ENCODE measurements around the gene OPHN1.
"Not testable (repeated sequence)": the region's sequence is repeated elsewhere in the genome, so short reads cannot be mapped to it uniquely, and the experiment has no call there.

OPHN1 gene

GRCh38 chrX:68090266-68090665 is 343.0 kb downstream of the OPHN1 start:
- peaks cover 14% of the 10 kb centered on the region for H3K9me3 ChIP-seq (ENCODE audit: control insufficient read depth, low read depth, low read length)
- H3K4me3 ChIP-seq (ENCODE audit: low read length) = no peak overlapping the region
- no peak overlapping the region for H3K27ac ChIP-seq (ENCODE audit: low read length)
- no peaks in the 10 kb centered on the region for H3K36me3 ChIP-seq (ENCODE audit: control insufficient read depth, low read depth, low read length)
- H3K9ac ChIP-seq (ENCODE audit: low read length) = no peak overlapping the region
- H3K4me1 ChIP-seq (ENCODE audit: control insufficient read depth, low read depth, low read length) = no peaks in the 10 kb centered on the region
- no peaks in the 10 kb centered on the region for H3K27me3 ChIP-seq (ENCODE audit: control insufficient read depth, insufficient read depth, low read length)

- Histone ChIP-seq H3K36me3 (ENCODE audit: control insufficient read depth, low read depth, low read length) (no peaks in the 10 kb centered on the region), H3K9ac (ENCODE audit: low read length) (no peak overlapping the region), H3K4me3 (ENCODE audit: low read length) (no peak overlapping the region), H3K9me3 (ENCODE audit: control insufficient read depth, low read depth, low read length) (peaks cover 14% of the 10 kb centered on the region), H3K4me1 (ENCODE audit: control insufficient read depth, low read depth, low read length) (no peaks in the 10 kb centered on the region), H3K27me3 (ENCODE audit: control insufficient read depth, insufficient read depth, low read length) (no peaks in the 10 kb centered on the region), H3K27ac (ENCODE audit: low read length) (no peak overlapping the region)
Measured at GRCh38 chrX:68087526-68087925, 345.8 kb downstream of the OPHN1 start.

- no peaks in the 10 kb centered on the region for H3K36me3 ChIP-seq (ENCODE audit: control insufficient read depth, low read depth, low read length)
- peaks cover 13% of the 10 kb centered on the region for H3K9me3 ChIP-seq (ENCODE audit: control insufficient read depth, low read depth, low read length)
- no peak overlapping the region for H3K4me3 ChIP-seq (ENCODE audit: low read length)
- no peaks in the 10 kb centered on the region for H3K4me1 ChIP-seq (ENCODE audit: control insufficient read depth, low read depth, low read length)
- no peak overlapping the region for H3K9ac ChIP-seq (ENCODE audit: low read length)
- no peak overlapping the region for H3K27ac ChIP-seq (ENCODE audit: low read length)
- H3K27me3 ChIP-seq (ENCODE audit: control insufficient read depth, insufficient read depth, low read length) = no peaks in the 10 kb centered on the region
Measured at GRCh38 chrX:68086709-68087108, 346.6 kb downstream of the OPHN1 start.

- Histone ChIP-seq H3K9me3 (ENCODE audit: control insufficient read depth, low read depth, low read length) (peaks cover 5% of the 10 kb centered on the region), H3K27ac (ENCODE audit: low read length) (no peak overlapping the region), H3K4me3 (ENCODE audit: low read length) (no peak overlapping the region), H3K36me3 (ENCODE audit: control insufficient read depth, low read depth, low read length) (no peaks in the 10 kb centered on the region), H3K9ac (ENCODE audit: low read length) (no peak overlapping the region), H3K27me3 (ENCODE audit: control insufficient read depth, insufficient read depth, low read length) (no peaks in the 10 kb centered on the region), H3K4me1 (ENCODE audit: control insufficient read depth, low read depth, low read length) (no peaks in the 10 kb centered on the region)
Measured at GRCh38 chrX:68084765-68085164, 348.5 kb downstream of the OPHN1 start.

- H3K36me3 ChIP-seq (ENCODE audit: control insufficient read depth, low read depth, low read length) = no peaks in the 10 kb centered on the region
- H3K27ac ChIP-seq (ENCODE audit: low read length) = no peak overlapping the region
Measured at GRCh38 chrX:68083510-68083909, 349.8 kb downstream of the OPHN1 start.

GRCh38 chrX:68079961-68080360 is 353.3 kb downstream of the OPHN1 start:
- Histone ChIP-seq H3K4me3 (ENCODE audit: low read length) (no peak overlapping the region), H3K36me3 (ENCODE audit: control insufficient read depth, low read depth, low read length) (no peaks in the 10 kb centered on the region), H3K9me3 (ENCODE audit: control insufficient read depth, low read depth, low read length) (peaks cover 5% of the 10 kb centered on the region), H3K27ac (ENCODE audit: low read length) (no peak overlapping the region), H3K9ac (ENCODE audit: low read length) (no peak overlapping the region), H3K4me1 (ENCODE audit: control insufficient read depth, low read depth, low read length) (no peaks in the 10 kb centered on the region), H3K27me3 (ENCODE audit: control insufficient read depth, insufficient read depth, low read length) (no peaks in the 10 kb centered on the region)

More at GRCh38 chrX:68083510-68083909, 349.8 kb downstream of the OPHN1 start:
- Histone ChIP-seq H3K27me3 (ENCODE audit: control insufficient read depth, insufficient read depth, low read length) (no peaks in the 10 kb centered on the region), H3K9ac (ENCODE audit: low read length) (no peak overlapping the region), H3K9me3 (ENCODE audit: control insufficient read depth, low read depth, low read length) (peaks cover 5% of the 10 kb centered on the region), H3K4me1 (ENCODE audit: control insufficient read depth, low read depth, low read length) (no peaks in the 10 kb centered on the region), H3K4me3 (ENCODE audit: low read length) (no peak overlapping the region)

GRCh38 chrX:68078801-68079200 is 354.5 kb downstream of the OPHN1 start:
- not testable (repeated sequence) for H3K36me3 ChIP-seq (ENCODE audit: control insufficient read depth, low read depth, low read length); H3K9me3 ChIP-seq (ENCODE audit: control insufficient read depth, low read depth, low read length); H3K27ac ChIP-seq (ENCODE audit: low read length); H3K4me1 ChIP-seq (ENCODE audit: control insufficient read depth, low read depth, low read length); H3K27me3 ChIP-seq (ENCODE audit: control insufficient read depth, insufficient read depth, low read length); H3K4me3 ChIP-seq (ENCODE audit: low read length); H3K9ac ChIP-seq (ENCODE audit: low read length)

GRCh38 chrX:68077378-68077777 is 355.9 kb downstream of the OPHN1 start:
- Histone ChIP-seq H3K27ac (ENCODE audit: low read length) (no peak overlapping the region), H3K36me3 (ENCODE audit: control insufficient read depth, low read depth, low read length) (no peaks in the 10 kb centered on the region), H3K4me1 (ENCODE audit: control insufficient read depth, low read depth, low read length) (no peaks in the 10 kb centered on the region)

GRCh38 chrX:68072041-68072440 is 361.3 kb downstream of the OPHN1 start:
- Histone ChIP-seq H3K4me3 (ENCODE audit: low read length) (no peak overlapping the region), H3K36me3 (ENCODE audit: control insufficient read depth, low read depth, low read length) (no peaks in the 10 kb centered on the region), H3K4me1 (ENCODE audit: control insufficient read depth, low read depth, low read length) (no peaks in the 10 kb centered on the region), H3K27ac (ENCODE audit: low read length) (no peak overlapping the region), H3K27me3 (ENCODE audit: control insufficient read depth, insufficient read depth, low read length) (no peaks in the 10 kb centered on the region), H3K9me3 (ENCODE audit: control insufficient read depth, low read depth, low read length) (peaks cover 6% of the 10 kb centered on the region), H3K9ac (ENCODE audit: low read length) (no peak overlapping the region)

More at GRCh38 chrX:68077378-68077777, 355.9 kb downstream of the OPHN1 start:
- Histone ChIP-seq H3K4me3 (ENCODE audit: low read length) (no peak overlapping the region), H3K9me3 (ENCODE audit: control insufficient read depth, low read depth, low read length) (peaks cover 4% of the 10 kb centered on the region), H3K27me3 (ENCODE audit: control insufficient read depth, insufficient read depth, low read length) (no peaks in the 10 kb centered on the region), H3K9ac (ENCODE audit: low read length) (no peak overlapping the region)

- not testable (repeated sequence) for H3K27me3 ChIP-seq (ENCODE audit: control insufficient read depth, insufficient read depth, low read length); H3K27ac ChIP-seq (ENCODE audit: low read length); H3K9ac ChIP-seq (ENCODE audit: low read length); H3K4me1 ChIP-seq (ENCODE audit: control insufficient read depth, low read depth, low read length); H3K9me3 ChIP-seq (ENCODE audit: control insufficient read depth, low read depth, low read length); H3K4me3 ChIP-seq (ENCODE audit: low read length); H3K36me3 ChIP-seq (ENCODE audit: control insufficient read depth, low read depth, low read length)
Measured at GRCh38 chrX:68070119-68070518, 363.2 kb downstream of the OPHN1 start.

GRCh38 chrX:68061206-68061535 is 372.1 kb downstream of the OPHN1 start:
- peaks cover 7% of the 10 kb centered on the region for H3K9me3 ChIP-seq (ENCODE audit: control insufficient read depth, low read depth, low read length)
- no peaks in the 10 kb centered on the region for H3K36me3 ChIP-seq (ENCODE audit: control insufficient read depth, low read depth, low read length)
- no peak overlapping the region for H3K4me3 ChIP-seq (ENCODE audit: low read length)
- H3K27me3 ChIP-seq (ENCODE audit: control insufficient read depth, insufficient read depth, low read length) = no peaks in the 10 kb centered on the region
- H3K9ac ChIP-seq (ENCODE audit: low read length) = no peak overlapping the region
- H3K27ac ChIP-seq (ENCODE audit: low read length) = no peak overlapping the region
- H3K4me1 ChIP-seq (ENCODE audit: control insufficient read depth, low read depth, low read length) = no peaks in the 10 kb centered on the region

- Histone ChIP-seq H3K4me3 (ENCODE audit: low read length) (no peak overlapping the region), H3K9me3 (ENCODE audit: control insufficient read depth, low read depth, low read length) (peaks cover 7% of the 10 kb centered on the region), H3K27me3 (ENCODE audit: control insufficient read depth, insufficient read depth, low read length) (no peaks in the 10 kb centered on the region), H3K9ac (ENCODE audit: low read length) (no peak overlapping the region), H3K36me3 (ENCODE audit: control insufficient read depth, low read depth, low read length) (no peaks in the 10 kb centered on the region), H3K27ac (ENCODE audit: low read length) (no peak overlapping the region), H3K4me1 (ENCODE audit: control insufficient read depth, low read depth, low read length) (no peaks in the 10 kb centered on the region)
Measured at GRCh38 chrX:68060506-68061205, 372.6 kb downstream of the OPHN1 start.

Data from iPS-18a (cell line).